Upper lobe of left lung (tissue), 6 donors: ENCODE results near the gene CCDC106. TPM values are rescaled to one million over a fixed set of nuclear protein-coding genes. Genes with fewer than 3 reads are reported as not detected.

Experiments used
- ATAC-seq, 2 donors: fragments of 200-7000 bp; cut with Tn5 transposase; one replicate each; pipeline ENCODE4 v1.9.1; 2022; ENCODE audit warnings: mild to moderate bottlenecking in 2 of 2, moderate library complexity in 2 of 2; ENCODE audit not compliant: low FRiP score in 2 of 2
- DNase-seq, 2 donors: peaks; one replicate each; pipeline ENCODE4 v3.0.0-alpha.2; 2019 to 2020
- H3K27ac ChIP-seq, 4 donors: fragments of 200-600 bp; sonication (generic); one replicate each; pipeline ENCODE4 v1.5.1; 2016 to 2019
- H3K27me3 ChIP-seq, 4 donors: fragments of 200-600 bp; sonication (generic); one replicate each; pipeline ENCODE4 v1.5.1; 2017 to 2019
- H3K36me3 ChIP-seq, 4 donors: fragments of 200-600 bp; sonication (generic); one replicate each; pipeline ENCODE4 v1.5.1; 2016 to 2019
- H3K4me1 ChIP-seq, 4 donors: fragments of 200-600 bp; sonication (generic); one replicate each; pipeline ENCODE4 v1.5.1; 2018 to 2019
- H3K4me3 ChIP-seq, 4 donors: fragments of 200-600 bp; sonication (generic); one replicate each; pipeline ENCODE4 v1.5.1; 2017 to 2019; ENCODE audit warnings: mild to moderate bottlenecking in 2 of 4, moderate library complexity in 1 of 4
- H3K9me3 ChIP-seq, 4 donors: fragments of 200-600 bp; sonication (generic); one replicate each; pipeline ENCODE4 v1.5.1; 2018 to 2019
- EP300 ChIP-seq, 4 donors: sonication (generic); formaldehyde crosslinking; IDR thresholded peaks; one replicate each; pipeline ENCODE4 v1.5.1; 2017; ENCODE audit warnings: antibody characterized with exemption in 4 of 4, control low read depth in 2 of 4
- POLR2A ChIP-seq, 4 donors: fragments of 450-650 bp; IDR thresholded peaks; one replicate each; pipeline ENCODE4 v1.5.1; 2016 to 2017; ENCODE audit warnings: antibody characterized with exemption in 4 of 4, mild to moderate bottlenecking in 2 of 4
- POLR2AphosphoS5 ChIP-seq, 2 donors: sonication (generic); formaldehyde crosslinking; IDR thresholded peaks; one replicate each; pipeline ENCODE4 v1.5.1; 2017; ENCODE audit warnings: antibody characterized with exemption in 2 of 2
- WGBS, 2 donors: methylation state at CpG; one replicate each; pipeline ENCODE4 v1.1.5; 2017 to 2018; 5-methylcytosine and 5-hydroxymethylcytosine counted together
- total RNA-seq, 6 donors: library from RNA; depleted of rRNA in 4 of 6; stranded (reverse); fragments of >200 nt in 4 of 6; gene quantifications; one replicate each; pipeline versions ENCODE4 v1.1.0 to v1.2.1, GENCODE V29; 2016 to 2021
- TF ChIP-seq, protein P1 (sequence below), 6 experiments: fragments of 450-650 bp in 4 of 6; fragments of 200-600 bp in 2 of 6; sonication (generic) in 2 of 6; IDR thresholded peaks; one replicate each; pipeline ENCODE4 v1.5.1; 2016 to 2019; ENCODE audit warnings: antibody characterized with exemption in 6 of 6
- donor health status: DM: no; HTN: no; CAD: no; lungs with moderate emphysema.
- donor health status: DM: no; HTN: yes; CAD: no; lungs with severe emphysema.

The CCDC106 gene
- total RNA-seq, 6 donors from 2014 or later = 15.3 to 44.0 (median 17.1) TPM

DNA sequence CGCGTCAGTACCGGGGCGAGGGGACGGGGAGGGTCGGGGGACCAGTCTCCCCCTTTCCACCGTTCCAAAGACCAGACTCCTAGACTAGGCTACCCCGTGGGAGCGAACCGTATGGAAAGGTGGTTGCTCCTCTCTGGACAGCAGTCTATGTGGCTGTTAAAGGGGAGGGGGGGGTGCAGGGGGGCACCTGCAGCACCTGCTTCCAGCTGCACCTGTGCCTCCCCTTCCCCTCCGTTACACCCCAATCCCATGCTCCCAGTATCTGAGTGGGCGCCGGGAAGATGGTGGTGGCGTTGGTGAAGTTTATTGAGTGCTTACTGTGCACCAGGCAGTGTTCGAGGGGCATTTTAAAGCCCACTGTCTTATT, 47.4 kb upstream of the CCDC106 start:
- Histone ChIP-seq H3K27me3 (no peaks in the 10 kb centered on the region), H3K9me3 (no peaks in the 10 kb centered on the region), H3K4me3 (peak overlapping the region; percentile 38 to 89 (median 76)), H3K36me3 (peaks cover 0 to 27% (median 10%) of the 10 kb centered on the region in 4 donors), H3K4me1 (peaks cover 24 to 44% (median 30%) of the 10 kb centered on the region in 4 donors), H3K27ac (peak overlapping the region; percentile 97 to 99 (median 99))
- no peak for TF ChIP-seq EP300 (IDR thresholded peaks at IDR 0.05)
- no peak for TF ChIP-seq POLR2AphosphoS5 (IDR thresholded peaks at IDR 0.05)
- 0 to 7% methylated on average over 5 to 9 of the region's 15 CpGs for WGBS, 2 donors
- no peak for ATAC-seq
- no peak for DNase-seq

- no peak for ATAC-seq
- 54 to 66% methylated on average over 4 of the region's 4 CpGs for WGBS, 2 donors
- TF ChIP-seq EP300 (IDR thresholded peaks at IDR 0.05) (no peak), POLR2AphosphoS5 (IDR thresholded peaks at IDR 0.05) (no peak), POLR2A (IDR thresholded peaks at IDR 0.05) (no peak)
- TF ChIP-seq, protein P1, sequence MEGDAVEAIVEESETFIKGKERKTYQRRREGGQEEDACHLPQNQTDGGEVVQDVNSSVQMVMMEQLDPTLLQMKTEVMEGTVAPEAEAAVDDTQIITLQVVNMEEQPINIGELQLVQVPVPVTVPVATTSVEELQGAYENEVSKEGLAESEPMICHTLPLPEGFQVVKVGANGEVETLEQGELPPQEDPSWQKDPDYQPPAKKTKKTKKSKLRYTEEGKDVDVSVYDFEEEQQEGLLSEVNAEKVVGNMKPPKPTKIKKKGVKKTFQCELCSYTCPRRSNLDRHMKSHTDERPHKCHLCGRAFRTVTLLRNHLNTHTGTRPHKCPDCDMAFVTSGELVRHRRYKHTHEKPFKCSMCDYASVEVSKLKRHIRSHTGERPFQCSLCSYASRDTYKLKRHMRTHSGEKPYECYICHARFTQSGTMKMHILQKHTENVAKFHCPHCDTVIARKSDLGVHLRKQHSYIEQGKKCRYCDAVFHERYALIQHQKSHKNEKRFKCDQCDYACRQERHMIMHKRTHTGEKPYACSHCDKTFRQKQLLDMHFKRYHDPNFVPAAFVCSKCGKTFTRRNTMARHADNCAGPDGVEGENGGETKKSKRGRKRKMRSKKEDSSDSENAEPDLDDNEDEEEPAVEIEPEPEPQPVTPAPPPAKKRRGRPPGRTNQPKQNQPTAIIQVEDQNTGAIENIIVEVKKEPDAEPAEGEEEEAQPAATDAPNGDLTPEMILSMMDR (IDR thresholded peaks at IDR 0.05) = no peak
These were observed 46.9 kb upstream of the CCDC106 start for GRCh38 chr19:55601084-55601483.

DNA sequence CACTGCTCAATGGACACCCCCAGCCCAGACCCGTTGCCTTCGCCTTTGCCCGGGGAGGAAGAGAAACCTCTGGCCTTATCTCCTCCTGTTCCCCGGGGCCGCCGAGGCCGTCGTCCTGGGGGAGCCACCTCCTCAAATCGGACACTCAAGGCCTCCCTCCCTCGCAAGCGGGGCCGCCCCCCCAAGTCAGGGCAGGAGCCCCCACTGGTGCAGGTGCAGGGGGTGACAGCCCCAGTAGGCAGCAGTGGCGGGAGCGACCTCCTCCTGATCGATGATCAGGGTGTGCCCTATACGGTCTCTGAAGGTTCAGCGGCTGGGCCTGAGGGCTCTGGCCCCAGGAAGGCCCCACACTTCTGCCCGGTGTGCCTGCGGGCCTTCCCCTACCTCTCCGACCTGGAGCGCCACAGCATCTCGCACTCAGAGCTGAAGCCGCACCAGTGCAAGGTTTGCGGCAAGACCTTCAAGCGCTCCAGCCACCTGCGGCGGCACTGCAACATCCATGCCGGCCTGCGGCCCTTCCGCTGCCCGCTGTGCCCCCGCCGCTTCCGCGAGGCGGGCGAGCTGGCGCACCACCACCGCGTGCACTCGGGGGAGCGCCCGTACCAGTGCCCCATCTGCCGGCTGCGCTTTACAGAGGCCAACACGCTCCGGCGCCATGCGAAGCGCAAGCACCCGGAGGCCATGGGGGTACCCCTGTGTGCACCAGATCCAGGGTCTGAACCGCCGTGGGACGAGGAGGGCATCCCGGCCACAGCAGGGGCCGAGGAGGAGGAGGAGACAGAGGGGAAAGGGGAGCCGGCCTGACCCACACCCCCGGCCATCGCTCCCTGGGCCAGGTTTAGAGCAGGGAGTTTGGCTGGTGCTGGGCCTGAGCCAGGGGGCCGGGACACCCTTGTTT, 45.7 kb upstream of the CCDC106 start:
- DNase-seq = peak in 1 of 2 donors; percentile 88

More at GRCh38 chr19:55601084-55601483, 46.9 kb upstream of the CCDC106 start:
- peak overlapping the region in 3 of 4 donors; percentile 68 to 89 (median 85) for H3K4me3 ChIP-seq
- H3K9me3 ChIP-seq = no peaks in the 10 kb centered on the region
- H3K36me3 ChIP-seq = peaks cover 0 to 23% (median 7%) of the 10 kb centered on the region in 4 donors
- DNase-seq = no peak
- H3K27me3 ChIP-seq = no peaks in the 10 kb centered on the region
- peaks cover 24 to 49% (median 31%) of the 10 kb centered on the region in 4 donors for H3K4me1 ChIP-seq
- H3K27ac ChIP-seq = peak overlapping the region; percentile 97 to 99 (median 99)

GRCh38 chr19:55603115-55603514, 44.9 kb upstream of the CCDC106 start:
- Histone ChIP-seq H3K27me3 (no peaks in the 10 kb centered on the region), H3K27ac (peak overlapping the region in 1 of 4 donors; percentile 97), H3K36me3 (peaks cover 0 to 13% (median 2%) of the 10 kb centered on the region in 4 donors), H3K4me1 (peaks cover 37 to 61% (median 40%) of the 10 kb centered on the region in 4 donors), H3K9me3 (no peaks in the 10 kb centered on the region), H3K4me3 (no peak overlapping the region)
- WGBS, 2 donors = 88 to 93% methylated on average over 20 to 21 of the region's 21 CpGs
- TF ChIP-seq, protein P1 (IDR thresholded peaks at IDR 0.05) = no peak
- TF ChIP-seq EP300 (IDR thresholded peaks at IDR 0.05) = no peak
- no peak for TF ChIP-seq POLR2A (IDR thresholded peaks at IDR 0.05)
- no peak for TF ChIP-seq POLR2AphosphoS5 (IDR thresholded peaks at IDR 0.05)
- ATAC-seq = no peak
- DNase-seq = no peak

More for the DNA sequence above, 45.7 kb upstream of the CCDC106 start:
- TF ChIP-seq, protein P1 (IDR thresholded peaks at IDR 0.05) = no peak
- TF ChIP-seq EP300 (IDR thresholded peaks at IDR 0.05) (no peak), POLR2AphosphoS5 (IDR thresholded peaks at IDR 0.05) (no peak), POLR2A (IDR thresholded peaks at IDR 0.05) (no peak)
- H3K4me3 ChIP-seq = no peak overlapping the region
- H3K4me1 ChIP-seq = peaks cover 33 to 61% (median 40%) of the 10 kb centered on the region in 4 donors
- no peaks in the 10 kb centered on the region for H3K9me3 ChIP-seq
- H3K36me3 ChIP-seq = peaks cover 0 to 10% (median 3%) of the 10 kb centered on the region in 4 donors
- ATAC-seq = no peak
- no peaks in the 10 kb centered on the region for H3K27me3 ChIP-seq
- H3K27ac ChIP-seq = peak overlapping the region in 1 of 4 donors; percentile 99
- WGBS, 2 donors = 95 to 100% methylated on average over 12 to 55 of the region's 60 CpGs

DNA sequence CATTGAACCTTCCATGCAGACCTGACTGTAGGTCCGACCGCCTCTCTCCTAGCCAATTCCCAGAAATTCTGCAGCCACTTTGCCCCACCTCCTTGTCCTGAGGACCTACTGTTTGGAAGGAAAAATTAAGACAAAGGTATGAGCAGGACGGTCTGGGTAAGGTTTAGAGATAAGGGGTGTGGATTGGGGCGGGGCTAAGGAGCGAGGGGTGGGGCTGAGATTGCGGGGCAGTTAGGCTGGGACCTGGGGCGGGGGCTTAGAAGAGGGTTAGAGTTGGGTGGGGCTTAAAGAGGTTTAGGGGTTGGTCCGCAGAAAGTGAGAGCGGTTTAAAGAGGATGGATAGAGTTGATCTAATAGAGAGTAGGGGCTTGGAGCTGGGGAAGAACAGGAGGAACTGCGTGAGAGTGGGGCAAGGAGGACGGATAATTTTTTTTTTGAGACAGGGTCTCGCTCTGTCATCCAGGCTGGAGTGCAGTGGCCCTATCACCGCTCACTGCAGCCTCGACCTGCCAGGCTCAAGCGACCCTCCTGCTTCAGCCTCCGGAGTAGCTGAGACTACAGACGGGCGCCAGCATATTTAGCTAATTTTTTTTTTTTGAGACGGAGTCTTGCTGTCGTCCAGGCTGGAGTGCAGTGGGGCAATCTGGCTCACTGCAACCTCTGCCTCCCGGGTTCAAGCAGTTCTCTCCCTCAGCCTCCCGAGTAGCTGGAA, 44.3 kb upstream of the CCDC106 start:
- H3K9me3 ChIP-seq = no peaks in the 10 kb centered on the region
- ATAC-seq (no peak), DNase-seq (no peak)
- TF ChIP-seq EP300 (IDR thresholded peaks at IDR 0.05) (no peak), POLR2A (IDR thresholded peaks at IDR 0.05) (no peak), POLR2AphosphoS5 (IDR thresholded peaks at IDR 0.05) (no peak)
- TF ChIP-seq, protein P1 (IDR thresholded peaks at IDR 0.05) = no peak
- 76 to 81% methylated on average over 22 of the region's 22 CpGs for WGBS, 2 donors
- H3K36me3 ChIP-seq = peaks cover 0 to 13% (median 2%) of the 10 kb centered on the region in 4 donors
- H3K4me1 ChIP-seq = peaks cover 32 to 60% (median 34%) of the 10 kb centered on the region in 4 donors
- H3K4me3 ChIP-seq = peak overlapping the region in 1 of 4 donors; percentile 85
- no peaks in the 10 kb centered on the region for H3K27me3 ChIP-seq
- peak overlapping the region in 3 of 4 donors; percentile 94 to 97 (median 97) for H3K27ac ChIP-seq
